Measurements from ENCODE around the gene PCSK5.
"Not testable (repeated sequence)": the region's sequence is repeated elsewhere in the genome, so short reads cannot be mapped to it uniquely, and the experiment has no call there.

The PCSK5 gene

DNA sequence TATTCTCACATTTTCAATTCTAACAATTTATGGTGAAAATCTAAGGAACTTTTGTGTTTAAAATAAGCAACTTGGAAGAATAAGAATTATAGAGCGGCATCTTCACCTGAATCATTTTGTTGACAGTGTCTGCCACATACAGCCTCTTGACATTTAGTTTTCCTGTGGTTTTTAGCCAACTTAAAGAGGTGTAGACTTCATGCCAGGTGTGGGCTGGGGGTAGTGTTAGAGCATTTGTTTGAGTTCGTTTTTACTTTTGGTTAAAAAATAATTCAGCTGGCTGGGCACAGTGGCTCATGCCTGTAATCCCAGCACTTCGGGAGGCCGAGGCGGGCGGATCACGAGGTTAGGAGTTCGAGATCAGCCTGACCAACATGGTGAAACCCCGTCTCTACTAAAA lies 72.8 kb downstream of the PCSK5 start:
- DNase-seq (ENCODE audit: low read depth in 2 of 2), result not testable (repeated sequence)

DNA sequence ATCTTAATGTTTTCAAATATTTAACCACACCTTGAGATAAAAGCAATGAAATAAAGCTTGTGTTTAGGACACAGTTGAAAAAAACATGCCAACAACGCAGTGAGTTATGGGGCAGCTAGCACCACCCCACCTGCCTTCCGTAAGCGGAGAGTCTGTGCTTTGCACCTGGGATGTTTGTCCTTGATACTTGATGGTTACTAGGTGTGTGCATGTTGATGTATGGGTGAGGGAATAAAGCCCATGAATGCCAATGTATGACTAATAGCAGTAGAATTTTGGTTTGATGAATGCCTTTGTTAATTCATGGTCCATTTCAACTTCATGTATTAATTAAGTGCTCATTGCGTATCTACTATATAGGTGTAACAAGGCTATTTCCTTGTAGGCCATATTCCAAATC lies 74.0 kb downstream of the PCSK5 start:
- DNase-seq (ENCODE audit: low read depth in 2 of 2), result no peak

DNA sequence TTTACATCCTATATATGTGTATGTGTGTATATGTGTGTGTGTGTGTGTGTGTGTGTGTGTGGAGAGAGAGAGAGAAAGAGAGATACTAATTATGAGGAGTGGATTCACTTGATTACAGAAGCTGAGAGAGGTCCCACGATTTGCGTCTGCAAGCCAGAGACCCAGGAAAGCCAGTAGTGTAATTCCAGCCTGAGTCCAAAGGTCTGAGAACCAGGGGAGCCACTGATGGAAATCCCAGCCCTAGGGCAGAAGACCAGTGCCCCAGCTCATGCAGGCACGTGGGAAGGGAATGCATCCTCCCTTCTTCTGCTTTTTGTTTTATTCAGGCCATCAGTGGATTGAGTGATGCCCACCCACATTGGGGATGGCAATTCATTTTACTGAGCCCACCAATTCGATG lies 74.8 kb downstream of the PCSK5 start:
- DNase-seq (ENCODE audit: low read depth in 2 of 2), result no peak

GRCh38 chr9:75967556-75967955 lies 77.1 kb downstream of the PCSK5 start:
- DNase-seq (ENCODE audit: low read depth in 2 of 2), result no peak

DNA sequence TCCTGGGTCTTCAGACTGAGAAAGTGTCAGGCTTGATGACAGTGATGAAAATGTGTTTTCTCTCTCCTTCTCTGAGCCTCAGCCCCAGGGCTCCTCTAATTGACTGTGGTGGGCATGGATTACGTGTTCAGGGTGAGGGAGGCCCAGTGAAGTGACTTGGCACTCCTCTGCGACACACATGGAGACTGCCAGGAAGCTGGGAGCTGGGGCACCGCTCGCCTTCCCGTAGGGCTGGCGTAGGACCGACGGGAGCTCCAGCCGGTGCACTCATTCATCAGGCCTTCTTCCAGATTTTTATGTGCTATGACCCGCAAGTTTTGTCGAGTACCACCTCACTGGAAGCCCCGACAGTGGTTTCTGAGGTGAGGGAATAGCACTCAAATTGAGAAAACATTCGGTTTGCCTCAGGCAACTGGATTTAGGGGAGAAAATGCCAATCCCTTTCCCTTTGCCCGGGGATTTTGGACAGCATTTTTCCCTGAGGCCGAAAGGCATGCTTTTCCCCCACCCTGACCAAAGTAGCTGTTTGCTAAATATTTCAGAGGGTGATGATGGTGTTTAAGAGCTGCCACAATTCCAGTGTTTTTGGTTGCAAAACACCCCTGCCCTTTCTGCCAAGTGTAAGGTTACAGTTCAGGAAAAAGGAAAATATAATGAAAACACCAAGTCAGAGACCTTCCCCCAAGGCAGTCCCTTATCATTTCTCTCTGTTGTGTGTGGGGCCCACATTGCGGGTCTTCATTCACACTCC lies 83.7 kb downstream of the PCSK5 start:
- no peak for DNase-seq (ENCODE audit: low read depth in 2 of 2)

DNA sequence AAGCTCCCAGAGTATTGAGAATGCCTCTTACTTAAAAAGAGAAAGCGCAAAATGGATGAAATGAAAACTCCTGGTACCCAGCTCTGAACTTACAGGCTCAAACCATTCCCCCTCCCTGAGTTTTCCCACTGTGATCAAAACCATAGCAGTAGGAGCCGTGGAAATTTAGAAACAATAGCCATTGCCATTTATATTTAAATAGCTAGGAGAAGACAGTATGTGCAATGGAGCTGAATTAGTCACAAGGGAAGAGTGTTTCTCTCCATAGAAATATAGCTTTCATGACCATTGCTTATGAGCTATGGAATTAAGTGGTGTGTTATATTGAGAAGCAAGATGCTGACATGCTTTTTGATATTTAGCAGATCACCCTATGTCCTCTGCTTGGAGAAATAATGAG lies 84.6 kb downstream of the PCSK5 start:
- no peak for DNase-seq (ENCODE audit: low read depth in 2 of 2)

DNA sequence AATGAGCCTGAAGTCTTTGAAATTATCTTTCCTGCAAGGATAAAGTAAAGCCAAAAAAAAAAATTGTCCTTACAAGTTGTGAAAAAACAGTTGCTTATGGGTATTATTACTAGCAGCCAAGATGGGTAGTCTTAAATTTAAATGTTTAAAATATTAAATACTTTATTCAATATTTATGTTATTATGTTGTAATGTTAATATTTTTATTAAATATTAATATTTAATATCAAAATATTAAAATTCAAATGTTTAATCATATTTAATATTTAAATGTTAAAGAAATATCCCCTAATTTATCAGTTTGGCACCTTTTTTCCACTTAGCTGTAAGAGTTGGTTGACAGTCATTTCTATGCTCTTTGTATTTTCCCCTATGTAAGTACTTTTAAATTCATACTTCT lies 86.1 kb downstream of the PCSK5 start:
- DNase-seq (ENCODE audit: low read depth in 2 of 2), result no peak

- no peak for DNase-seq (ENCODE audit: low read depth in 2 of 2)
These were observed 88.9 kb downstream of the PCSK5 start for GRCh38 chr9:75979362-75979761.

- no peak for DNase-seq (ENCODE audit: low read depth in 2 of 2)
These were observed 93.0 kb downstream of the PCSK5 start for GRCh38 chr9:75983319-75984045.

- no peak for DNase-seq (ENCODE audit: low read depth in 2 of 2)
These were observed 95.0 kb downstream of the PCSK5 start for GRCh38 chr9:75985515-75985914.

DNA sequence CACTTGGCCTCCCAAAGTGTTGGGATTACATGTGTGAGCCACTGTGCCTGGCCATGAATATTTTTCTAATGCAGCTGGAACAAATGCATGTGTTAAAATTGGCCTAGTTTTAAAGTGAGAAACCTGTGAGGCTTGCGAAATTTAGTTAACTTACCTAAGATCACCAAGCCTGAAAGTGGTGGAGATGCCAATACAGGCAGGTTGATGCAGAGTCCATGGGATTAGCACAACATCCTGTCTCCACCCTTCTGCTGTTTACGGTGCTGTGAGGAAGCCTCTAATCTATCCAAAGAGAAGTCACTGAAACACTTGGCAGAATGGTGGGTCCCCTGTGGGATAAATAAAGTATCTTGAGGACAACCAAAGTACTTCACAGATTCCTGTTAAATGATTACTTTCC lies 98.2 kb downstream of the PCSK5 start:
- DNase-seq (ENCODE audit: low read depth in 2 of 2), result no peak

DNA sequence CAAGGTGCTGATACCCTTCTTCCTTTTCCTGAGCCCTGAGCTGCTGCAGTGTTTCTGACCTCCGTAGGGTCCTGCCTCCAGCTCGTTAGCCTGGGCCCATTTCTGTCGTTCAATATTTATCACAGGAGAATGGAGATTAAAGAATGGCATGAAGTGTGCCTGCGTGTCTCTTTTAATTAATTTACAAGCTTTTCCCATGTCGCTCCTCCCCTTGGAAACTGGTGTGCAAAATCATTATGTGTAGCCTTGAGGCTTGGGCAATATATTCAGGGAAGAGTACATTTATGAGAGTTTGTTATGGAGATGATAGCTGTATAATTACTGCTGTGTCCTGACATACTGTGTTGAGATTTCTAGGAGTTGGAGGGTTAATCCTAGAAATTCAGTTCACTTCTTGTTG lies 99.7 kb downstream of the PCSK5 start:
- no peak for DNase-seq (ENCODE audit: low read depth in 2 of 2)

DNA sequence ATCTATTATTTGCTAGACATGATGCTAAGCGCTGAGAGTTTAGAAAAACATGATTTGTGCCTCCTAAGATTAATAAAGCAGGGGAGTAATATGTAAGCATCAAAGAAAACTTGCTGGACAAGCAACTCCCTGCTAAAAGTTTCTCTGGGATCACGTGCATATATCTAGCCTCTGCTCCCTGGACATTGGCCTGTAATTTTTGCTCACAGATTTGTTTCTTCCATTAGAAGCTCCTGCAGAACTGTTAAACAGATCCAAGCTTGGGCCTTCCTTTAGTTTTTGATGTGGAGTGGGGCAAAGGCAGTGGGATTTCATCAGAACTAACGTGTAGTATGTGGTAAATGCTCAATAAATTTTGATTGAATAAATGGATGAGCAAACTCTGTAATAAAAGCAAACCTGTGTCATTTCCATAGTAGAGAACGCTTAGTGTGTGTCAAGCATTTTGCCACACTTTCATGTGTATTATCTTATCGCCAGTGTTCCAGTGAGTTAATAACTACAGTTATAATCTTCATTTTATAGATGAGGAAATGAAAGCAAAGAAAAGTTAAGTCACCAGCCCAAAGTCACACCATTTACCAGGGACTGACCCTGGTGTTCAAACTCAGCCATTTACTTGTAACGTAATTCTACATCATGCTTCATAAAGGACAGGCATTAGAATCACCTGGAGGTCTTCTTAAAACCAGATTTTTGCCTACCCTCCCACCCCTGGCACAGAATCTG lies 100.3 kb downstream of the PCSK5 start:
- DNase-seq (ENCODE audit: low read depth in 2 of 2), result no peak

DNA sequence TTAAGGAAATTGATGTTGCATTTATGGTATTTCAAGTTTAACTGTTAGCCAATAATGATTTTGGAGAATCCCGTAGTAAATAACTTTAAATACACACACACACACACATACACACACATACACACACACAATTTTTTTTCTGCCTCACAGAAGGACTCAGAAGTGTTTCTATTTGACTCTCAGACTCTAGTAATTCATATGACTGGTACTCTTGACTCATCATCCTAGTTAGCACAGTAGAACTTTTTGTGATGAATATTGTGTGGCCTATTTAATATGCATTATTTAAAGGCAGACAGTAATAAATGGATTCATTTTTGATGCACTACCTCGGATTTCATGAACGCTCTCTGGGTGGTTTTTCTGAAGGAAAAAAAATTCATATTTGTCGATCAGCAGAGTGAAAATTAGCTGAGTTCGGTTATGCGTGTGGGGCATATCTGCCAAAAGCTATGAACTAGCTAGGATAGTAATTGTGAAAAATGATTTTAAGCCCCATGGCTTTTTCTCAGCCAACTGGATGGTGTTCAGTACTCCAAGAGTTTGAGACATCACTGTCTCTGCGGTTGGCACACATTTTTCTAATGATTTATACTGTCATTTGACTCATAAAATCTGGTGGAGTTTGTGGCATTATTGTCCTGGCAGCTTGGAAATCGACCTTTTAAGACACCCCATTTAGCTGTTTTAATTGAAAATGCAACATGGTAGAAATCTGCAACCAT lies 102.2 kb downstream of the PCSK5 start:
- no peak for DNase-seq (ENCODE audit: low read depth in 2 of 2)

- DNase-seq (ENCODE audit: low read depth in 2 of 2), result no peak
These were observed 103.0 kb downstream of the PCSK5 start for GRCh38 chr9:75993434-75993833.

DNA sequence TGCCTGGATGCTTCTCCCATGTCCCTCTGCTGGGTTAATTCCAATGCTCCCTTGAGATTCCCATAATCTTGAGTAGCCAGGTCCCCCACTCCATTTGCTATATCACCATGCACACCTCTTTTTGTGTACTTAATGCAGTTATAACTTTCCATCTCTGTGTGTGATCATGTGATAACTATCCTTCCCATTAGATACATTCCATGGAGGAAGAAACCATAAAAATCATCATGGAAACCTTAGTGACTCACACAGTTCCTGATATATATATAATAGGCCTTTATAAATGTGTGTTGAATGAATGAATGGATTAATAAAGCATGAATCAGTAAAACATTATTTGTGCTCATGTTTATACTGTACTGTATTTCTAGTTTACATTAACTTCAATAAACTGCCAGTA lies 104.6 kb downstream of the PCSK5 start:
- no peak for DNase-seq (ENCODE audit: low read depth in 2 of 2)

DNA sequence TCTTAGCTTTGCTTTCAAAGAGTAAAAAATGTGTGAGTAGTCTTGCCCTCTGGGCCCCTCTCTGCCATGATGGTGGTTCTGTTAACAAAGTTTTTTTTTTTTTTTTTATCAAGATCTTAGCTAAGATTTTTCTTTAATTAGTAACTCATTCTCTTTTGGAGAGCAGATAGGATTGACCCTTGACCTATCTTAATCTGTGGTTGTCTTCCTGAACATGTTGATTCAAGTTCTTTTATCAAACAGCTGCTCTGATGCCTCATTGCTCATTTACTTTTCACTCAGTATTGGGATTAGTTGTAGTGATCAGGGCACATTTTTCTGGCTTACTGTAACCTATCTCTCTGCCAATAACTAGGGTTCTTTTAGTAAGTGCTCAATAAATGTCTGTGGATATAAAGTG lies 106.3 kb downstream of the PCSK5 start:
- DNase-seq (ENCODE audit: low read depth in 2 of 2), result no peak

- DNase-seq (ENCODE audit: low read depth in 2 of 2), result no peak
These were observed 106.7 kb downstream of the PCSK5 start for GRCh38 chr9:75997206-75997605.

DNA sequence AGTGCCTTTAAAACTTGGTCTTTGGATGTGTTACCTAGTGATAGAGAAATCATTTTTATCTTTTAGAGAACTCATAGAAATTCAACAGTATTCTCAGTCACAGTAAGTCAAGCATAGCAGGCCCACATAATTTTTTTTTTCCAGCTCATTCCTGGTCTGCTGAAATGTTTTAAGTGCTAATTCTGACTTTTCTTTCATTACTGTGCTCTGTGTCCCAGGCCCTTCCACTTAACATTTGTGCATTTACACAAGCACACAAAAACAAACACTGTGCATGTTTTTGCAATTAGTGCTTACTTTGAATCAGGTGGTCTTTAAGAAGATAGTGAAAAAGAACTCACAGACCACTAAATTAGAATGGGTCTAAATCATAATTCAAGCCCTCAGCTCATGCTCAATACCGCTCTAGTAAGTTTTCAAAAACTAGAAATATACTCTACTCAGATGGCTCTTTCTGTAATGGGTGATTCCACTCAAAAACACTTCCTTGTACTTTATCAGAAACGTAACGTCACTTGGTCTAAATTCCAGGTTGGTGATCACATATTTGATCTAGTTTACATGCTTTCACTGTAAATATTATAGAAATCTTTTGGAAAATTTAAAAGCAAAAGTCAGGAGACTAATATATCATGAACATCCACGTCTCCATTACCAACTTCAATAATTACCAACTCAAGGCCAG lies 107.8 kb downstream of the PCSK5 start:
- DNase-seq (ENCODE audit: low read depth in 2 of 2), result no peak

DNA sequence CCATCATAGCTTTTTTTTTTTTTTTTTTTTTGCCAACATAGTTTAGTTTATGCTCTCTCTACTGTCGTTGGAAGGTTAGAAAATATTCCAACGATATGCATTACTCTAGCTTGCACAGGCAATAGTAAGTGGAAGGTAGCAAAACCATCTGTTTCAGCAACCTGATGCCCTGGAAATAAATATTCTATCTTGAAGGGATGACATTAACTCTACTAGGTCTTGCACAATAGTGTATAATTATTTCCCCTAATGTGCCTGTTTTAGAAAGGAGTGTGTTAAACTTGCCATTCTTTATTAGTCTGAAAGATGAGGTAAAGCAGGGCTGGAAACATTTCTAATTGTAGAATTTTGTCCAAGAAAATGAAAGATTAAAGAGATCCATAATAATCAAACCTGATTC lies 111.0 kb downstream of the PCSK5 start:
- DNase-seq (ENCODE audit: low read depth in 2 of 2), result no peak

DNA sequence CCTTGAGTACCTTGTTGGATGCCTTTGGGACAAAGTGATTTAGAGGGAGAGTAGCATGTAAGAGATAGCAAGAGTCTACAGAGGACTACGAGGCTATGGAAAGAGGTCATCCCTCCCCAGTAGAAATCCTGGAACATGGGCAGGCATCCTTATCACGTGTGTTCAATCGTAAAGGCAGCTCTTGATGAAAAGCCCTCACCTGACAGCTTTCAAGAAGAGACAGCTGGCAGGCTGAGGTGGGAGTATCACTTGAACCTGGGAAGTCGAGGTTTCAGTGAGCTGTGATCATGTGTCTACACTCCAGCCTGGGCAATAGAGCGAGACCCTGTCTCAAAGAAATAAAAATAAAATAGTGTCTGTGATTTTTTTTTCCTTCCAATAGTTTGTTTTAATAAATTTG lies 112.6 kb downstream of the PCSK5 start:
- no peak for DNase-seq (ENCODE audit: low read depth in 2 of 2)

DNA sequence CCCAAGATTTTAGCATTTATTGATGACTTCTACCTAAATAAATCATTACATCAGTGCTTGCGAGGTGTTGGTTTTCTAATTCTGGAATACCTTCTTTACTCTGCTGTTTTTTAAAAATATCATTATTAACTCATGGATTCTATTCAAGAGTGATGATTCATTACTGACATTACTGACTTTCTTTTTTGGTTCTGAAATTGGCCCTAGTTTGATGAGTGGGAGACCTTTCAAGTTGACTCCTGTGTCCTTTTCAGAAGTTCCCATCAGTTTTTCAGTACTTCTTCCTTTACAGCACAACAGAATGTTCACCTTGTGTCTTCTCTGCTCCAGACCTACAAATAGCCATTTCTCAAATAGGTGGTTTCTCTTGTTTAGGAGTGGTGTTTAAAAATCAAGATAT lies 114.1 kb downstream of the PCSK5 start:
- DNase-seq (ENCODE audit: low read depth in 2 of 2), result no peak
